HG02973 (cell line): ENCODE results near the gene ACBD6.

ENCODE experiments used
- ATAC-seq: cut with Tn5 transposase; IDR thresholded peaks from one replicate; pipeline ENCODE4 v1.9.1; 2021; ENCODE audit warnings: moderate library complexity; ENCODE audit not compliant: unreplicated experiment

ACBD6 gene

GRCh38 chr1:180376253-180376652 lies 126.1 kb downstream of the ACBD6 start:
- ATAC-seq, result no peak

- ATAC-seq, result no peak
Measured at GRCh38 chr1:180372728-180373127, 129.6 kb downstream of the ACBD6 start.

DNA sequence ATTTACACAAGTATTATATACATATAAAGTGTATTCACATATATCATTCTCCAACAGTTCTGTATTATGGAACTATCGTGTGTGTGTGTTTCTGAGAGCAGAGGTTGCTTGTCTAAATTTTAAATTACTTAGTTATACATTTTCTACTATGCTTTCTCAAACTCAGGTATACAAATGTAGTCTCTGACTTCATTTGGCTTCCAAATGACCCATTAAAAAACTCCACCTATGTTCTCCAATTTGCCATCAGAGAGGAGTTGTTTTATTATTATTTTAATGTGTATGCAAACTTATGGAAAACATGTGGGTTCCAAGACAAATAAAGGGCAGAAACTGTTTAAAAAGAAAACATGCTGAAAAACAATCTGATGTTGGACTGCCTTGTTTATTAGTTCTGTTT lies 131.8 kb downstream of the ACBD6 start:
- ATAC-seq, result no peak

DNA sequence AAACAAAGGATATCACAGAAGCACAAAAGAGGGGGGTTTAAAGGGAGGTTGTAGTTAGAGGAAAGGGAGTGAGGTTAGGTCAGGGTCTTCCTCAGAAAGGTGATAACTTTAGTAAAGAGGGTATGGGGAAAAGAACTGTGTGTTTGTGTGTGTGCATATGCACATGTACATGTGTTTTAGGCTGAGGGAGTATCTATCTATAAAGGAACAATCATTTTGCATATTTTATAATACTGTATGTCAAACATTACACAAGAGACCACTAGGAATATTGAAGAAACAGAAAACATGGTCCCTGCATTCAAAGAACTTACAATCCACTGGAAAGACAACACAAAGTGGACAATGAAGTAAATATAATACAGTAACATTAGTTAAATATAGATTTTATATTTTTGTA lies 132.2 kb downstream of the ACBD6 start:
- ATAC-seq, result no peak

GRCh38 chr1:180369061-180369460 lies 133.3 kb downstream of the ACBD6 start:
- no peak for ATAC-seq

- ATAC-seq, result no peak
Measured at GRCh38 chr1:180366371-180367068, 135.9 kb downstream of the ACBD6 start.

- no peak for ATAC-seq
Measured at GRCh38 chr1:180365039-180365438, 137.3 kb downstream of the ACBD6 start.

DNA sequence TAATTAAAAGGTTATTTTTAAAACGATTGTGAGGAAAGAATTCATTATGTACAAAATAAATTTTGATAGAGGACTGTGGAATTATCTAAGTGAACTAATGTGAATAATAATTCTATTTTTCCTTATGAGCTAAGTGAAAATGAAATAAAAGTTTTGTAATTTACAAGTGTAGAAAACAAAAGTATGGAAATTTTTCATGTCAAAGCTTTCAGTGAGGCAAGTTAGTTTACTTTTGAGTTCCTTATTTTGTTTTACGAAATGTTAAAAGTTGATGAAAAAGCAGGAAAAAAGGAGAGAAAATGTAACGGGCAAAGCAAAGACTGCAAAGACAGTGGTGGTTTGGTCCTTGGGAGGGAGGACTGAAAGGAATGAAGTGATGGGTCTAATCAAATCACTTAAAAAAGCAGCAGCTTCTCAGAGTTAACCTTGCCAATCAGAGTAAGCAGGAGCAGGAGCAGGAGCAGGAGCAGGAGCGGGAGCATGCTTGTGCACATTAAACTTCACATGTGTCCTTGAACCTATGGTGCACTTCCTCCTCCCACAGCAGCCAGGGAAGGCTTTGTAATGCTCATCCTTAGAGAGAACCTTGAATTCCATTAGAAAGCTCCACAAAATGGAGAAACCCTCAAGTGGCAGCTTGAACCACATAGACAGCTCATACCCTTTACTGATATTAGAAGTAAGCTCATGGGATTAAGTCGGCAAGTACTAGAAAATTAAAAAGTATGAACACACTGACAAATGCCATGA lies 139.0 kb downstream of the ACBD6 start:
- no peak for ATAC-seq

GRCh38 chr1:180360333-180361075 lies 141.9 kb downstream of the ACBD6 start:
- ATAC-seq, result no peak

DNA sequence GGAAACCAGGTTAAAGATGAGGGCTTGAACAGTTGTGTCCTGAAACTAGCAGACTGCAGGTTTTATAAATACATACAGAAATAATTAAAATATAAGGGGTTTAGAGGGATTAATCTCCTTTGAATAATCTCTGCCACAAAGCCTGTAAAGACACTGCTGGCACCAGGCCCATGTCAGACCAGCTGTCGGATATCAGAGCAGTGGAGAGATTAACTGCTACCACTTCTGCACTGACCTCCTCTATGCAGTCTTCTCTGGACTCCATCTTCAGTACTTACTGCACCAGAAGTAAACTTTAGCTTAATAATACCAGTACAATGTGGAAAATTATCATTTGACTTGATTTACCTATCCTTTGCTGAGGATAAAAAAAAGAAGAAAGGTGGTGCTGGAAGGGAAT lies 143.7 kb downstream of the ACBD6 start:
- no peak for ATAC-seq

DNA sequence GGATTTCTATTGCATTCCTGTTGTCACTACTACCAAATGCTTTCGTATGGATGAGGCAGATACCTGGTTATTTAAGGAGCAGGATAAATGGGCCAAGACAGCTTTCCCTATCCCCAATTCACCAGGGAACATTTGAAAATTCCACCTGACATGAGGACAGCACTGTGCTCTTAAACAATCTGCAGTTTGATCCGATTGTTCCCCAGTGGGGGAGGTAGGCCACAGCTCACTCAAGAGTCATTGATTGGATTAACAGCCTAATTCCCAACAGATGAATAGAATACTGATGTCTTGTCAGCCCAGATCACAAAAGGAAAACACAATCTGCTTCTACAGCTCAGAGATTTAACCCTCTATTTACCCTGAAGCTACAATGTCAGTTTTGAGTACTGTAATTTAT lies 148.4 kb downstream of the ACBD6 start:
- ATAC-seq, result no peak

GRCh38 chr1:180352588-180352987 lies 149.8 kb downstream of the ACBD6 start:
- ATAC-seq, result no peak

- no peak for ATAC-seq
Measured at GRCh38 chr1:180352021-180352420, 150.4 kb downstream of the ACBD6 start.

DNA sequence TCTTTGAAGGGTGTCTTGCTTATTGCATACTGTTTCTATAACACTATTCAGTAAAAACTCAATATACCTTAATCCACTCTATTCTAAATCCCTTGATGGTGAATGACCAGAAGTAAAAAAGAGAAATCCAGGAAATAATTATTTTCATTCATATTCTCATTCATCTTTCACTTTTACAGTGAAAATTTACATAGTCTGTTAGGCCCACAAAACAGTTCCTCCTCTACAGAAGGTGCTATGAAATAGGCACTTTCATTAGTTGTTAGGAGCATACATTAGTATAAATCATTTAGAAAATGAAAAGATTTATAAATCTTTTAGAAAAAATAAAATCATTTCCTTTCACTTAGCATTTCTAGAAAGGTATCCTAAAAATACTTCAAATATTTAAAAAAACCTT lies 157.2 kb downstream of the ACBD6 start:
- no peak for ATAC-seq

GRCh38 chr1:180343921-180344769 lies 158.2 kb downstream of the ACBD6 start:
- ATAC-seq, result no peak

GRCh38 chr1:180327089-180327488 lies 175.3 kb downstream of the ACBD6 start:
- no peak for ATAC-seq

DNA sequence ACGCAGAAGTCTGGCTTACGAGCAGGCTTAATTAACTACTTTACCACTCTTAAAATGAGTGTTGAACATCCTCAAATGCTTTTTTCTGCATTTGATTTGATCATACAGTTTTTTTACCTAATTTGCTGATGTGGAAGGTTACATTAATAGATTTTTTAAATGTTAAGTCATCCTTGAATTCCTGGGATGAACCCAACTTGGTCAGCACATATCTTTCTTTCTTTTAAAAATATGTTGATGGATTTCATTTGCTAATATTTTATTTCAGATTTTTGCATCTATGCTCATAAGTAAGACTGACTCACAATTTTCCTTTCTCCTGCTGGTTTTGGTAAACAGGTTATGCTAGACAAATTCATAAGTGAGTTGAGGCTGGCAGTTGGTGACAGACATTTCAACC lies 189.5 kb downstream of the ACBD6 start:
- no peak for ATAC-seq

DNA sequence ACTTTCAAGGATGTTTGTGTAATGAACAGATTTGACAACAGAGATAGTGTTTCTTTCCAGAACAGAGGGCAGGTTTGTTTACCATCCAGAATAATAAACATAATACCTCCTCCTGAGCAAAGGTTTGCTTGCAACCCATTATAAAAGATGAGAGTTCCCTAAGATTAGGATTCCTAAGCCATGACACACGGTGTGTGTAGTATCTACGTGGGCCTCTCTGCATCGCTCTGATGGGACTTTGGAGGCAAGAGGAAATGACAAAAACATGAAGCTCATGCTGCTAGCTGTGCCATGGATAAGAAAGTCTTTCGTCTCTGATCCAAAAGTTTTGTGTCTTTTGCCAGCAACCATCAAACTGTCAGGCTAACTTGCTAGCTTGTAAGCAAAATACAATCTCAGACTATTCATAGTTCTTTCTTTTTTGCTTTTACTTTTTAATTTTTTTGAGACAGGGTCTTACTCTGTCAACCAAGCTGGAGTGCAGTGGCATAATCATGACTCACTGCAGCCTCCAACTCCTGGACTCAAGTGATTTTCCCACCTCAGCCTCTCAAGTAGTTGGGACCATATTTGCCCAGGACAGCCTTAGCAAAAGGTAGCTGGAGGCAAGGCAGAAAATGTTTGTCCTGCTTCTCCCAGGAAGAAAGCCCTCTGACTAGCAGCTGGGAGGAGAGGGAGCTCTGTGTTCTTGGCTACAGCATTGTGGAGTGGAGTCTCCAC lies 191.2 kb downstream of the ACBD6 start:
- no peak for ATAC-seq

- ATAC-seq, result no peak
Measured at GRCh38 chr1:180310095-180310494, 192.3 kb downstream of the ACBD6 start.

GRCh38 chr1:180309338-180309737 lies 193.0 kb downstream of the ACBD6 start:
- no peak for ATAC-seq
